ENCODE data around the gene MPPED2.

- TF ChIP-seq CTCF (IDR thresholded peaks at IDR 0.05): no peak
- no peak for TF ChIP-seq EP300 (IDR thresholded peaks at IDR 0.05)
Measured at GRCh38 chr11:30432178-30432577, 154.0 kb downstream of the MPPED2 start.

All from esophagus muscularis mucosa (tissue), 3 donors.